T-helper 9 cell (primary cell): ENCODE results near the gene MYOZ3.

ENCODE experiments used
- DNase-seq: peaks from one replicate; pipeline ENCODE4 v3.0.0-alpha.2; 2020

Gene MYOZ3

GRCh38 chr5:150710165-150710564 is 49.1 kb downstream of the MYOZ3 start:
- DNase-seq, result no peak

GRCh38 chr5:150723845-150724244 is 62.8 kb downstream of the MYOZ3 start:
- DNase-seq, result no peak
